HUES64 (cell line): ENCODE measurements around the gene PARP4.
"Not testable (repeated sequence)": the region's sequence is repeated elsewhere in the genome, so short reads cannot be mapped to it uniquely, and the experiment has no call there.

ENCODE experiments used
- H3K27ac ChIP-seq: 2 replicates; pipeline ENCODE4 v1.7.0; 2013; ENCODE audit warnings: low read depth, low read length, inconsistent platforms
- H3K27me3 ChIP-seq: 2 replicates; pipeline ENCODE4 v1.6.1; 2013; ENCODE audit warnings: mild to moderate bottlenecking, low read length; ENCODE audit not compliant: insufficient read depth
- H3K36me3 ChIP-seq: 2 replicates; pipeline ENCODE4 v1.6.1; 2013; ENCODE audit warnings: mild to moderate bottlenecking, low read length; ENCODE audit not compliant: insufficient read depth
- H3K4me1 ChIP-seq: 2 replicates; pipeline ENCODE4 v1.6.1; 2013; ENCODE audit warnings: mild to moderate bottlenecking, low read length, moderate library complexity; ENCODE audit not compliant: insufficient read depth
- H3K4me3 ChIP-seq: 2 replicates; pipeline ENCODE4 v1.5.1; 2013; ENCODE audit warnings: mild to moderate bottlenecking, low read length, moderate library complexity
- H3K9ac ChIP-seq: 2 replicates; pipeline ENCODE4 v1.6.1; 2013; ENCODE audit warnings: mild to moderate bottlenecking, low read depth, low read length
- H3K9me3 ChIP-seq: 2 replicates; pipeline ENCODE4 v1.6.1; 2013; ENCODE audit warnings: low read depth, low read length; ENCODE audit not compliant: insufficient read depth
- WGBS: fragments of 150-250, 120-280 bp; methylation state at CpG from one replicate; pipeline ENCODE4 v1.1.7; 2013; ENCODE audit warnings: missing lambda C conversion rate; 5-methylcytosine and 5-hydroxymethylcytosine counted together

The PARP4 gene

DNA sequence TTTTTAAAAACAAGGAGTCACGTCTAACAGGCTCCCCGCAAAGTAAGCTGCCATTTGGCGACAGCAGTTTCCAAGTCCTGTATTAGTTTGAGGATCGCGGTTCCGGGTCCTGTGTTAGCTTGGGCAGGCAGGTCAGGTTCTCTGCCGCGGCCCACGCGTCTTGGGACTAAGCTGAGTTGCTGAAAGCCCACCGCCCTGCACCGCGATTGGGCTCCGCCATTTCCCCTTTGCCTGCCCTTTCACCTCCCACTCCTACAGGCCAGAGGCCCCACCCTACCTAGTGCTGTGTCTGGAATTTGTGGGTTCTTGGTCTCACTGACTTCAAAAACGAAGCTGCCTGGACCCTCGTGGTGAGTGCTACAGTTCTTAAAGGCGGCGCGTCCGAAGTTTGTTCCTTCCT lies 6.8 kb downstream of the PARP4 start:
- Histone ChIP-seq H3K27ac (no peak overlapping the region), H3K9me3 (no peaks in the 10 kb centered on the region), H3K4me3 (no peak overlapping the region), H3K36me3 (peaks cover 16% of the 10 kb centered on the region), H3K4me1 (peaks cover 7% of the 10 kb centered on the region; the same call in 1 of the 2 replicates), H3K9ac (no peak overlapping the region), H3K27me3 (no peaks in the 10 kb centered on the region)
- 97% methylated on average over 20 of the region's 20 CpGs for WGBS

DNA sequence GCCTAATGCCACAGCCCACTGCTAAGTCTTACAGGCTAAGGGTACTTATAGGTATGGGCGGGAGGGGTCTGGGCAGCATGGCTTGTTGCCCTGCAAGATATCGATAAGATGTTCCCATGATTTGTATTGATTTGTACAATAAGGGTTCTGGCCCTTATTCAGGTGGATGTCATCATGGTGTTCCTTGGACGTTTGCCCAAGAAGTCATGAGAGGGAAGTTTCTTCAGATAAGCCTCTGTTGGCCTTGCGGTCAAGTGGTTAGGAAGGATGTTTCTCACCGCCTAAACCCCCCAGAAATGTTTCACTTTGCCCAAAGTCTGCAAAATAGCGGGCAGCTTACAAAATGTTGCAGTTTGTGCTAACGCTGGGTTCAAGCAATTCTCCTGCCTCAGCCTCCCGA lies 7.3 kb downstream of the PARP4 start:
- Histone ChIP-seq H3K9ac (no peak overlapping the region), H3K4me3 (no peak overlapping the region), H3K9me3 (no peaks in the 10 kb centered on the region), H3K27me3 (no peaks in the 10 kb centered on the region), H3K27ac (no peak overlapping the region), H3K36me3 (peaks cover 21% of the 10 kb centered on the region), H3K4me1 (peaks cover 7% of the 10 kb centered on the region; the same call in 1 of the 2 replicates)
- WGBS = 95% methylated on average over 8 of the region's 8 CpGs

DNA sequence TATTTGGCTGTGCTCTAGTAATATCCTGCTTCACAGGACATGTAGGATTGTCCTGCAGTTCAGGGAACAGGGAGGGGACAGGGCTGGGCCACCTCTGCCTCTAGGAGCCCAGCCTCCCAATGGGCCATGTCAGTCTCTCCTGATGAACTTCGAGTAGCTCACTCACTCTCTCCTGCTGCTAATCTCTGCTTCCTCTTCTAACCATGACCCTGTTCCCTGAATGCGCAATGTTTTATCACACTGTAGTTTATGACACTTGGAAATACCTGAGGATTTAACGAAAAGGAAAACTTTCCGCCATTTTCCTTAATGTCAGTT lies 9.2 kb downstream of the PARP4 start:
- H3K9ac ChIP-seq = no peak overlapping the region
- no peaks in the 10 kb centered on the region for H3K27me3 ChIP-seq
- 94% methylated on average over 4 of the region's 4 CpGs for WGBS
- H3K4me3 ChIP-seq = no peak overlapping the region
- H3K9me3 ChIP-seq = no peaks in the 10 kb centered on the region
- H3K4me1 ChIP-seq = peaks cover 7% of the 10 kb centered on the region; the same call in 1 of the 2 replicates
- H3K27ac ChIP-seq = no peak overlapping the region
- H3K36me3 ChIP-seq = peaks cover 26% of the 10 kb centered on the region

DNA sequence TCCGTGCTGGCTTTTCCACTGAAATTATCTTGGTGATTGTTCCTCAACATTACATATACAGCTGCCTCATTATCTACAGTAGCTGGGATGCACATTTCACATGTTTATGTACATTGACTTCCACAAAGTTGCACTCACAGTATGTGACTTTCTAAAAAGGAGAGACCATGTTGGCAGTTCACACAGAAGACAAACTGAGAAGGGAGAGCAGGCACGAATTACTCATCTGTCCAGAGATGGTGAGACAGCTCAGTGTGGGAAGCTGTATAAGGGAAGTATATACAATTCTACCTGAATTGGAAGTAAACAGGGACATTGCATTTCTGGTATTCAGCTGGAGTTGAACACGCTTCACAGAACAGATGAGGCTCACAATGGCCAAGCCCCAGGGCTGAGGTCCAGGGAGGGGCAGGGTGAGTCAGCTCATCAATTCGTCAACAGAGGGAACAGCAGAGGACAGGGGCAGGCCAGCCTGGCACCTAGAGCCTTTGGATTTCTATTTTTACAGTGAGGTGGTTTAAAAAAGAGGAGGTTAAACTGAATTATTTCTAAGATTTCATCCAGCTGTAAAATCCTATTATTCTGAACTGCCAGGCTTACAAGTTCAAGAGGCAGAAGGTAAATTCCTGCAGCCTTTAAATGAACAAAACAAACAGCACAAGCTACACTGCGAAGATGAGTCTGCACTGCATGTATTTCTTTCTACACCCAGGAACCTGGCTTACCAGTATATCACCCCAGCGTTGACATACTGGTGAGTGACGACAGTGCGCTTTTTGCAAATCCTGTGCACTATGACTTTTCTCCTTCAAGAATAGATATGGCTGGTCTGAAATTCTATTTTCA lies 9.8 kb downstream of the PARP4 start:
- peaks cover 32% of the 10 kb centered on the region for H3K36me3 ChIP-seq
- H3K27ac ChIP-seq = no peak overlapping the region
- no peaks in the 10 kb centered on the region for H3K27me3 ChIP-seq
- peaks cover 7% of the 10 kb centered on the region; the same call in 1 of the 2 replicates for H3K4me1 ChIP-seq
- WGBS = 87% methylated on average over 8 of the region's 8 CpGs
- H3K9ac ChIP-seq = no peak overlapping the region
- H3K9me3 ChIP-seq = no peaks in the 10 kb centered on the region
- H3K4me3 ChIP-seq = no peak overlapping the region

DNA sequence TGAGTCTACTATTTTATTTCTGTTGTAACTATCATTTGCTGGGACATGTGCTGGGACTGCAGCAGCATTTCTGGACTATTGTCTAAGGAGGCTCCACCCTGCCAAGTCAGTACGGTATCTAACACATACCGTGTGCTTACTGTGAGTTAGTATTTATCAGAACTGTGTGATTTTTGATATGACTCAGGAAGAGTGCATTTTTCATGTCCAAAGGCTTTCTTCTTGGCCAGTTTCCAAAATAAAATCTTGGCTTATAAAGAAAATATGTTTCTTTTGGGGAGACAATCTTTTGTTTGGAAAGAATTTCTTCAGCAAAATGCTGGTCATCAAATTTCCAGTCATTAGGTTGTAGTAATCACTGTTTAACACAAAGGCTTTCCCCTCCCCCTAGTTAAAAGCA lies 11.6 kb downstream of the PARP4 start:
- Histone ChIP-seq H3K9me3 (no peaks in the 10 kb centered on the region), H3K9ac (no peak overlapping the region)
- 98% methylated on average over 2 of the region's 2 CpGs for WGBS

DNA sequence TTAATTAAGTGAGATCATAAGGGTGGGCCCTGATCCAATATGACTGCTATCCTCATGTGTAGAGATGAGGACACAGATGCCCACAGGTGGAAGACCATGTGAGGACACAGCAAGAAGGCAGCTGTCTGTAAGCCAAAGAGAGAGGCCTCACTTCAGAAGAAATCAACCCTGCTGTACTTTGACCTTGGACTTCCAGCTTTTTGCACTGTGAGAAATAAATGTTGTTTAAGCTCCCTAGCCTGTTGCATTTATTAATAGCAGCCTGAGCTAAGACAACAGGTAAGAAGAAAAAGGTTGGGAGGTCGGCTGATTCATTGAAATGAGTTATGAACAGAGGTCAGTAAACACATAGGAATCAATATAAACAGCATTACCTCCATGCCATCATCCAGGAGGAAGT lies 14.8 kb downstream of the PARP4 start:
- Histone ChIP-seq H3K36me3 (peaks cover 68% of the 10 kb centered on the region), H3K4me1 (no peaks in the 10 kb centered on the region; the same call in 1 of the 2 replicates), H3K27me3 (no peaks in the 10 kb centered on the region), H3K9ac (no peak overlapping the region), H3K9me3 (no peaks in the 10 kb centered on the region), H3K27ac (no peak overlapping the region), H3K4me3 (no peak overlapping the region)
- 67% methylated on average over 1 of the region's 1 CpG for WGBS

More for the DNA sequence above, 11.6 kb downstream of the PARP4 start:
- Histone ChIP-seq H3K4me3 (no peak overlapping the region), H3K4me1 (peaks cover 7% of the 10 kb centered on the region; the same call in 1 of the 2 replicates), H3K27ac (no peak overlapping the region), H3K27me3 (no peaks in the 10 kb centered on the region), H3K36me3 (peaks cover 44% of the 10 kb centered on the region)

DNA sequence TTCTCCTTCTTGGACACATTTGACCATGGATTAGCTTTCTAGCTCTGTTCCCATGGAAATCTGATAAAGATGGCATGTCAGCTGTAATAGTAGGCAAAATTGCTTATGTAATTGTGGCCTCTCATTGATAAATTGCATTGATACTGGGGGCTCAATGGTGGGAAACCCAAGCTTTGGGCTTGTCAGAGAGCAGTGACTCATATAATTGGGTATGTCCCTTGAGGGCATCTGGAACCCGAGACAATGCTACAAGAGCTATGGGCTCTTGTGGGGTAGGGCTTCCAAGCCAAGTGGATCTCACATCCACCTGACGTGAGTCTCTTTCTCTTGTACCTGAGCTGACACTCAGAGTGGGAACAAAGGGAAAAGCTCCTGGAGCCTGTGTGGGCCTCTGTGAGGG lies 16.3 kb downstream of the PARP4 start:
- H3K4me3 ChIP-seq, H3K27me3 ChIP-seq, H3K27ac ChIP-seq, H3K9me3 ChIP-seq, H3K4me1 ChIP-seq, H3K9ac ChIP-seq: not testable (repeated sequence)
- peaks cover 76% of the 10 kb centered on the region for H3K36me3 ChIP-seq
- WGBS = 89% methylated on average over 2 of the region's 2 CpGs

DNA sequence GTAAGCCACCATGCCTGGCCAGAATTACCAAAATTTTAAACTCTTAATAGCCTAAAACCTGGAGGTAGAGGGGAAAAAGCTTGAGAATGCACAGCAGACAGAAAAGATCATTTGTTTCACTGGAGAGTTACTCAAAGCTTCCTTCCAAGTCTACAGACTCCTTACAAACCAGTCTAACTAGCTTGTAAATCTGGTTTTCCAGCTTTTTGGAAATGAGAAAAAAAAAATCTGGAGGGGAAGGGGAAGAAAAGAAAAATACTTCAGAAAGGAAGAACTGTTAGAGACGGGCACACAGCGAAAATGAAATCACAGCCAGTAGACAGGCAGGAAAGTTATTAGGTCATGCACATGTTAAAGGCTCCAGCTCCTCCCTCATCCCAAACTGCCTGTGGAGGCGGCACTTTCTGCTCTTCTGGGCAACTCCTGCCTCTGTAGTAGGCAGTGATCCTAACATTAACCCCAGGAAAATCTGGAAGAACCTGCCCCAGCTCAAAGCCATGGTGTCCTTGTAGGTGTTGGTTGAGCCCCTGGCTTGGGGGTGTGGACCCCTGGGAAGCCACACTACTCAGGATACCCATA lies 17.3 kb downstream of the PARP4 start:
- Histone ChIP-seq H3K4me3 (no peak overlapping the region), H3K9ac (no peak overlapping the region), H3K9me3 (no peaks in the 10 kb centered on the region), H3K27me3 (no peaks in the 10 kb centered on the region), H3K27ac (no peak overlapping the region), H3K4me1 (no peaks in the 10 kb centered on the region), H3K36me3 (peaks cover 74% of the 10 kb centered on the region)
- WGBS = 95% methylated on average over 3 of the region's 3 CpGs

DNA sequence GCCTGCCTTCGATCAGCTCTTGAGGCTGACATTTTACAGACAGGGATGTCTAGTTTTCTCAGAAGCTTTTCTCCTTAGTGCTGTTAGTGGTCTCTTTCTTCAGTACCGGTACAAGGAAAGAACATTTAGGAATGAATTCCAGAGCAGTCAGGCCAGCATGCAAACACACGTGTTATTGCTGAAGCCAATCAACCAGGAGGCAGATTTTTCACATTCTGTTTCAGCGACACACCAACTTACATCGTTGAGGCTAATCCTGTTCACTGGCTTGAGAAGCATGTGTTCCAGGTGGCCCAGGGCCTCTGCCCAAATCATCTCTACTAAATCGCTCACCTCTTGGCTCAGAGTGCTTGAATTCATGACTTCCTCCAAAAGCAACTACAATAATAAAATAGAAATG lies 19.2 kb downstream of the PARP4 start:
- H3K4me3 ChIP-seq = no peak overlapping the region
- no peaks in the 10 kb centered on the region for H3K9me3 ChIP-seq
- no peak overlapping the region for H3K9ac ChIP-seq
- no peaks in the 10 kb centered on the region for H3K4me1 ChIP-seq
- 93% methylated on average over 6 of the region's 6 CpGs for WGBS
- H3K27ac ChIP-seq = no peak overlapping the region
- peaks cover 85% of the 10 kb centered on the region for H3K36me3 ChIP-seq
- no peaks in the 10 kb centered on the region for H3K27me3 ChIP-seq

DNA sequence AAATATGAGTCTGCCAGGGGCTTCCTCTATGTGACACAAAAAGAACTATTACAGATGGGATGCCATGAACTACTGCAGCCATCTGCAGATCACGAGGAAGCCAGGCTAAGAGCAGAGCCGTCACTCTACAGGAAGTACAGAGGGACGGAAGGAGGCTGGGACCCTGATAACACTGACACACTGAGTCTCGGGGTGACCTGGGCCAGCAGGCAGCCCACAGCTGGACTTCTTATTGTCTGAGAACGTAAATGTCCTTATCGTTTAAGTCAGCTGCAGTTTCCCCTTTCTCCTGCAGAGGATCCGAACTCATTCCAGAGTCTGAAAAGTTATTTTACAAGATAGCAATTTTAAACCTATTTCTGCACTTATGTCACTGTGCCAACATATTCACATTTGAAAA lies 20.7 kb downstream of the PARP4 start:
- Histone ChIP-seq H3K27me3 (no peaks in the 10 kb centered on the region), H3K9ac (no peak overlapping the region), H3K27ac (no peak overlapping the region), H3K4me1 (no peaks in the 10 kb centered on the region), H3K4me3 (no peak overlapping the region), H3K9me3 (no peaks in the 10 kb centered on the region), H3K36me3 (peaks cover 70% of the 10 kb centered on the region)
- WGBS = 93% methylated on average over 7 of the region's 7 CpGs

DNA sequence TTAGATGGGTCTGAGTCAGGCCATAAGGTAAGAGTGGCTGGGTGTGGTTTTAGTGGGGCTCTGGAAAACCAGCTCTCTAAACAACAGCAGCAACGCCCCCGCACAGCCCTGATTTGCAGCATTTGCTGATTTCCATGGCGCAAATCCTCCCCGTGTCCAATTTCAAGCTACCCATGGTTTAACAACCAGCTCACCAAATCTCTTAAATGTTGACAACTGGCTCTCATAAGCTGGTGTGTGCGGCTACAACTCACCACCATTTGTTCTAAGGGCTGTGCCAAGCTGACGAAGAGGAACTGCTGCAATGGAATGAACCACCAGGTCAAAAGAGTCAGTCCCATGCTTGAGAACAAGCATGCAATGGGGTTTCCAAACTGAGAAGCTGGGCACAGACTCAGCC lies 22.9 kb downstream of the PARP4 start:
- Histone ChIP-seq H3K36me3 (peaks cover 74% of the 10 kb centered on the region), H3K9ac (no peak overlapping the region)
- WGBS = 98% methylated on average over 6 of the region's 6 CpGs

More for the DNA sequence above, 22.9 kb downstream of the PARP4 start:
- no peak overlapping the region for H3K27ac ChIP-seq
- no peak overlapping the region for H3K4me3 ChIP-seq
- H3K9me3 ChIP-seq = no peaks in the 10 kb centered on the region
- no peaks in the 10 kb centered on the region for H3K4me1 ChIP-seq
- no peaks in the 10 kb centered on the region for H3K27me3 ChIP-seq
